Gastroesophageal sphincter (tissue), 4 donors: Measurements from ENCODE around the gene PRND. TPM values are rescaled to one million over a fixed set of nuclear protein-coding genes. Genes with fewer than 3 reads are reported as not detected.
A peak's percentile ranks its signal among the peaks of the same experiment; 100 is the strongest.

ENCODE experiments used
- ATAC-seq: fragments of 150-250 bp; one replicate; pipeline ENCODE4 v1.9.1; 2016; ENCODE audit warnings: mild to moderate bottlenecking, moderate library complexity
- H3K27ac ChIP-seq, 4 donors: fragments of 200-600 bp; sonication (generic) in 3 of 4; 1 replicate in 3 of 4; 2 replicates in 1 of 4; pipeline ENCODE4 v1.5.1; 2016 to 2019
- H3K27me3 ChIP-seq: fragments of 200-600 bp; sonication (generic); one replicate; pipeline ENCODE4 v1.5.1; 2019
- H3K36me3 ChIP-seq, 2 donors: fragments of 200-600 bp; sonication (generic); one replicate each; pipeline ENCODE4 v1.5.1; 2019; ENCODE audit warnings: control low read depth in 1 of 2
- H3K4me1 ChIP-seq, 3 donors: fragments of 200-600 bp; sonication (generic); 1 replicate in 2 of 3; 2 replicates in 1 of 3; pipeline ENCODE4 v1.5.1; 2016 to 2019; ENCODE audit warnings: control low read depth in 2 of 3
- H3K4me3 ChIP-seq, 2 donors: fragments of 200-600 bp; sonication (generic); one replicate each; pipeline ENCODE4 v1.5.1; 2019; ENCODE audit warnings: mild to moderate bottlenecking in 1 of 2, moderate library complexity in 1 of 2
- H3K9me3 ChIP-seq, 3 donors: fragments of 200-600 bp; sonication (generic); one replicate each; pipeline ENCODE4 v1.5.1; 2017 to 2019; ENCODE audit warnings: control low read depth in 2 of 3
- CTCF ChIP-seq, 4 experiments: fragments of 200-600 bp in 2 of 4; fragments of 450-650 bp in 2 of 4; sonication (generic) in 1 of 4; IDR thresholded peaks; one replicate each; pipeline ENCODE4 v1.5.1; 2017 to 2019; ENCODE audit warnings: antibody characterized with exemption in 4 of 4, mild to moderate bottlenecking in 2 of 4, moderate library complexity in 2 of 4
- EP300 ChIP-seq: sonication (generic); formaldehyde crosslinking; IDR thresholded peaks from one replicate; pipeline ENCODE4 v1.6.1; 2017; ENCODE audit warnings: antibody characterized with exemption, mild to moderate bottlenecking
- POLR2A ChIP-seq, 2 donors: fragments of 450-650 bp; IDR thresholded peaks; one replicate each; pipeline ENCODE4 v1.6.1; 2017; ENCODE audit warnings: antibody characterized with exemption in 2 of 2, mild to moderate bottlenecking in 2 of 2, moderate library complexity in 1 of 2
- POLR2AphosphoS5 ChIP-seq: sonication (generic); formaldehyde crosslinking; IDR thresholded peaks from one replicate; pipeline ENCODE4 v1.6.1; 2017; ENCODE audit warnings: antibody characterized with exemption
- WGBS, 2 donors: methylation state at CpG; one replicate each; pipeline ENCODE4 v1.1.5; 2018; ENCODE audit warnings: low coverage in 1 of 2; 5-methylcytosine and 5-hydroxymethylcytosine counted together
- total RNA-seq, 4 donors: library from RNA; depleted of rRNA; stranded (reverse); fragments of >200 nt; gene quantifications; one replicate each; pipeline ENCODE4 v1.1.0, GENCODE V29; 2016

PRND gene
- total RNA-seq, 4 donors from 2014 or later: not detected

GRCh38 chr20:4724459-4725262 is 3.0 kb downstream of the PRND start:
- TF ChIP-seq POLR2A (IDR thresholded peaks at IDR 0.05) (no peak), EP300 (no peak), POLR2AphosphoS5 (no peak), CTCF (IDR thresholded peaks at IDR 0.05) (no peak)
- Histone ChIP-seq H3K36me3 (no peaks in the 10 kb centered on the region), H3K27me3 (peaks cover 4% of the 10 kb centered on the region), H3K4me1 (peaks cover 0 to 12% (median 7%) of the 10 kb centered on the region in 3 donors), H3K9me3 (no peaks in the 10 kb centered on the region), H3K27ac (no peak overlapping the region), H3K4me3 (no peak overlapping the region)
- ATAC-seq: no peak
- 46% methylated on average over 3 of the region's 34 CpGs; no CpG with 5 or more reads in 1 of the 2 donors for WGBS, 2 donors

GRCh38 chr20:4725263-4725550 is 3.5 kb downstream of the PRND start:
- TF ChIP-seq POLR2AphosphoS5: no peak
- TF ChIP-seq EP300: no peak
- no peak for TF ChIP-seq POLR2A (IDR thresholded peaks at IDR 0.05)
- no peak for TF ChIP-seq CTCF (IDR thresholded peaks at IDR 0.05)
- WGBS, 2 donors: 100% methylated on average over 1 of the region's 4 CpGs; no CpG with 5 or more reads in 1 of the 2 donors
- Histone ChIP-seq H3K4me1 (peaks cover 0 to 10% (median 6%) of the 10 kb centered on the region in 3 donors), H3K9me3 (no peaks in the 10 kb centered on the region), H3K27ac (no peak overlapping the region), H3K4me3 (no peak overlapping the region), H3K36me3 (no peaks in the 10 kb centered on the region), H3K27me3 (peaks cover 5% of the 10 kb centered on the region)
- ATAC-seq: no peak

GRCh38 chr20:4726710-4727397 is 5.1 kb downstream of the PRND start:
- Histone ChIP-seq H3K4me3 (peak overlapping the region in 1 of 2 donors; percentile 14), H3K36me3 (no peaks in the 10 kb centered on the region), H3K9me3 (no peaks in the 10 kb centered on the region), H3K27ac (no peak overlapping the region), H3K4me1 (no peaks in the 10 kb centered on the region), H3K27me3 (peaks cover 14% of the 10 kb centered on the region)
- WGBS, 2 donors: 37 to 46% methylated on average over 15 to 16 of the region's 16 CpGs
- TF ChIP-seq POLR2AphosphoS5: peak; percentile 50
- TF ChIP-seq CTCF (IDR thresholded peaks at IDR 0.05): no peak
- no peak for ATAC-seq

- 82 to 88% methylated on average over 5 to 8 of the region's 8 CpGs for WGBS, 2 donors
- TF ChIP-seq EP300: no peak
- TF ChIP-seq POLR2AphosphoS5: no peak
- no peak for TF ChIP-seq CTCF (IDR thresholded peaks at IDR 0.05)
- no peak for TF ChIP-seq POLR2A (IDR thresholded peaks at IDR 0.05)
- no peaks in the 10 kb centered on the region for H3K4me1 ChIP-seq
- H3K36me3 ChIP-seq: no peaks in the 10 kb centered on the region
- no peaks in the 10 kb centered on the region for H3K9me3 ChIP-seq
- no peak overlapping the region for H3K4me3 ChIP-seq
- H3K27ac ChIP-seq: no peak overlapping the region
- H3K27me3 ChIP-seq: peaks cover 21% of the 10 kb centered on the region
- no peak for ATAC-seq
Measured at GRCh38 chr20:4728120-4728760, 6.5 kb downstream of the PRND start.
